OCI-LY1 (cell line): Measurements from ENCODE around the gene MYLK3.

ENCODE experiments used
- EZH2 ChIP-seq: fragments of 200-600 bp; sonication (generic), shearing (Covaris generic); IDR thresholded peaks from 2 replicates; pipeline ENCODE4 v1.8.0; 2017; ENCODE audit warnings: borderline replicate concordance, mixed run types, mild to moderate bottlenecking, antibody characterized with exemption, low read length, moderate library complexity, mixed read lengths
- TF ChIP-seq, protein P1 (sequence below): fragments of 200-600 bp; sonication (generic), shearing (Covaris generic); IDR thresholded peaks from 2 replicates; pipeline ENCODE4 v1.5.1; 2017; ENCODE audit warnings: mild to moderate bottlenecking, antibody characterized with exemption, low read length, moderate library complexity, mixed read lengths

DNA sequence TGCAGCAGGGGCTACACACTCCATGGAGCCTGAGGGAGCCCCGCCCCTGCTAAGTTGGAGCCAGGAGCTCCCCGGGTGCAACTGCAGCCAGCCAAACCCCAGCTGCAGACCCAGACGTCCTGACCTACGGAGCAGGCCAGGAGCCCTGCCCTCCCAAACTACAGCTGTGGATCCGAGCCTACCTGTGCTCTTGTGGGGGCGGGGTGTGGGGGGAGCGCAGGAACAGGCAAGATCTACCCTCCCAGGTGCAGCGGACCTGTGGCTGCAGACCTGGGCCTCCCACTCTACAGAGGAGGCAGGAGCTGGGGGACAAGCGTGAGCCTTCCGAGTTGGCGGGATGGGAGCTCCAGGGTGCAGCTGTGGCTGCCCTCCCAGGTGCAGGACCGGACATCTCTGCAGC, 29.7 kb upstream of the MYLK3 start:
- TF ChIP-seq, protein P1, sequence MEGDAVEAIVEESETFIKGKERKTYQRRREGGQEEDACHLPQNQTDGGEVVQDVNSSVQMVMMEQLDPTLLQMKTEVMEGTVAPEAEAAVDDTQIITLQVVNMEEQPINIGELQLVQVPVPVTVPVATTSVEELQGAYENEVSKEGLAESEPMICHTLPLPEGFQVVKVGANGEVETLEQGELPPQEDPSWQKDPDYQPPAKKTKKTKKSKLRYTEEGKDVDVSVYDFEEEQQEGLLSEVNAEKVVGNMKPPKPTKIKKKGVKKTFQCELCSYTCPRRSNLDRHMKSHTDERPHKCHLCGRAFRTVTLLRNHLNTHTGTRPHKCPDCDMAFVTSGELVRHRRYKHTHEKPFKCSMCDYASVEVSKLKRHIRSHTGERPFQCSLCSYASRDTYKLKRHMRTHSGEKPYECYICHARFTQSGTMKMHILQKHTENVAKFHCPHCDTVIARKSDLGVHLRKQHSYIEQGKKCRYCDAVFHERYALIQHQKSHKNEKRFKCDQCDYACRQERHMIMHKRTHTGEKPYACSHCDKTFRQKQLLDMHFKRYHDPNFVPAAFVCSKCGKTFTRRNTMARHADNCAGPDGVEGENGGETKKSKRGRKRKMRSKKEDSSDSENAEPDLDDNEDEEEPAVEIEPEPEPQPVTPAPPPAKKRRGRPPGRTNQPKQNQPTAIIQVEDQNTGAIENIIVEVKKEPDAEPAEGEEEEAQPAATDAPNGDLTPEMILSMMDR = no peak
- no peak for TF ChIP-seq EZH2
